ENCODE measurements around the gene PCNA. TPM values are rescaled to one million over a fixed set of nuclear protein-coding genes. Genes with fewer than 3 reads are reported as not detected.

PCNA gene
- polyA plus RNA-seq, 1 donor (not counting 4 experiments of a cell fraction or from before 2014, with no cell fraction given) = 130 TPM

DNA sequence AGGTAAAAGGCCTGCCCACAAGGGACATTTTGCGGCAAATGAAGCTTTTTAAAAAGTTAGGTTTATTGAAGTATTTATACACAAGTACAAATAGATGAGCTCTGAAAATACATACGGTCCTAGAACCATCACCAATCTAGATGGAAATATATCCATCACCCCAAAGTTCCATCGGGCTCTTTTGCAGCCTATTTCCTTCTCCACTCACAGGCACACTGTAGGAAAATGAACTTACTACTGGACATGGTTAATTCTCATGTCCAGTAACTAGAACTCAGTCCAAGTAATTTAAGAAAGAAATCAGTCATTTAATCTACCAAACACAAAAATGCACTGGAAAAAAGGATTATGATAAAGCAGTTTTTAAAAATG lies 6.2 kb downstream of the PCNA start:
- Histone ChIP-seq H3K79me2 (ENCODE audit: control insufficient read depth, insufficient read depth, low read length) (peaks cover 40% of the 10 kb centered on the region), H2AFZ (ENCODE audit: control insufficient read depth, low read length) (peak overlapping the region; percentile 96), H3K4me1 (ENCODE audit: control insufficient read depth, extremely low read depth, insufficient read depth, low read length) (peaks cover 10% of the 10 kb centered on the region), H3K9me3 (ENCODE audit: control insufficient read depth, low read depth, low read length) (no peaks in the 10 kb centered on the region), H3K4me3 (ENCODE audit: control insufficient read depth in 2 of 3, extremely low read depth in 1 of 3, insufficient read depth in 2 of 3, low read depth in 1 of 3, low read length in 3 of 3) (peak overlapping the region; percentile 87 to 95 (median 90)), H3K27ac (ENCODE audit: control insufficient read depth, insufficient read depth, low read length) (peak overlapping the region; percentile 98), H3K36me3 (ENCODE audit: control insufficient read depth in 2 of 2, extremely low read depth in 1 of 2, insufficient read depth in 2 of 2, low read length in 2 of 2) (peaks cover 15 to 20% of the 10 kb centered on the region in 2 experiments), H3K9me1 (ENCODE audit: control insufficient read depth, extremely low read depth, insufficient read depth, low read length) (no peaks in the 10 kb centered on the region), H3K27me3 (ENCODE audit: control insufficient read depth, extremely low read depth, insufficient read depth, low read length) (no peaks in the 10 kb centered on the region), H3K9ac (ENCODE audit: control insufficient read depth, extremely low read depth, insufficient read depth, low read length) (peak overlapping the region; percentile 96), H4K20me1 (ENCODE audit: control insufficient read depth, extremely low read depth, insufficient read depth, low read length) (no peaks in the 10 kb centered on the region), H3K4me2 (ENCODE audit: control insufficient read depth, extremely low read depth, insufficient read depth, low read depth, low read length) (peak overlapping the region; percentile 83)
- dilution Hi-C loops (cut with MboI; ENCODE audit: extremely low pct_ligation_motif_present, low sequenced_read_pairs) = no loop called here
- TF ChIP-seq, protein P1, sequence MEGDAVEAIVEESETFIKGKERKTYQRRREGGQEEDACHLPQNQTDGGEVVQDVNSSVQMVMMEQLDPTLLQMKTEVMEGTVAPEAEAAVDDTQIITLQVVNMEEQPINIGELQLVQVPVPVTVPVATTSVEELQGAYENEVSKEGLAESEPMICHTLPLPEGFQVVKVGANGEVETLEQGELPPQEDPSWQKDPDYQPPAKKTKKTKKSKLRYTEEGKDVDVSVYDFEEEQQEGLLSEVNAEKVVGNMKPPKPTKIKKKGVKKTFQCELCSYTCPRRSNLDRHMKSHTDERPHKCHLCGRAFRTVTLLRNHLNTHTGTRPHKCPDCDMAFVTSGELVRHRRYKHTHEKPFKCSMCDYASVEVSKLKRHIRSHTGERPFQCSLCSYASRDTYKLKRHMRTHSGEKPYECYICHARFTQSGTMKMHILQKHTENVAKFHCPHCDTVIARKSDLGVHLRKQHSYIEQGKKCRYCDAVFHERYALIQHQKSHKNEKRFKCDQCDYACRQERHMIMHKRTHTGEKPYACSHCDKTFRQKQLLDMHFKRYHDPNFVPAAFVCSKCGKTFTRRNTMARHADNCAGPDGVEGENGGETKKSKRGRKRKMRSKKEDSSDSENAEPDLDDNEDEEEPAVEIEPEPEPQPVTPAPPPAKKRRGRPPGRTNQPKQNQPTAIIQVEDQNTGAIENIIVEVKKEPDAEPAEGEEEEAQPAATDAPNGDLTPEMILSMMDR (optimal IDR thresholded peaks at IDR 0.05 in 1 of 3, IDR thresholded peaks at IDR 0.05 in 1 of 3, conservative IDR thresholded peaks at IDR 0.05 in 1 of 3; ENCODE audit: extremely low read depth in 1 of 3, insufficient read depth in 2 of 3, low read length in 3 of 3) = no peak
- TF ChIP-seq EZH2 (IDR thresholded peaks at IDR 0.05; ENCODE audit: low read length) = no peak
- DNase-seq (ENCODE audit: low read depth, low spot score) = no peak
- FAIRE-seq = no peak

DNA sequence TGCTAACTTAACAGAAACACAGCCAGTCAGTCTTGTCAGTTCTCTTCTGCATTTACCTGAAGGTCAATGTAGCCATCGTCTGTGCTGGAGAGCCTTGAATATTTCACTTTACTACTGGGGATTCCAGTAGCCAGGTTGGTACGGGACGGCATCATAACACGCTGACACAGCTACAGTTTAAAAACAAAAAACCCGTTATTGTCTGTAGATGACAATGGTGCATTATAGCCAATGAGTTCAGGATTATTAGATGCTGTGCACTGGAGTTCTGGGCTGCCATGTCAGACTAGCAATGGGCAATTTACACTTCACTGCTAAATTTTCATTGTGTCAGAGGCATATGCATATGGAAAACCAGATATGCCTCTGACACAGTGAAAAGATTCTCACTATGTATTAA lies 10.5 kb downstream of the PCNA start:
- Histone ChIP-seq H3K9ac (ENCODE audit: control insufficient read depth, extremely low read depth, insufficient read depth, low read length) (no peak overlapping the region), H3K9me1 (ENCODE audit: control insufficient read depth, extremely low read depth, insufficient read depth, low read length) (no peaks in the 10 kb centered on the region), H2AFZ (ENCODE audit: control insufficient read depth, low read length) (no peak overlapping the region), H3K9me3 (ENCODE audit: control insufficient read depth, low read depth, low read length) (no peaks in the 10 kb centered on the region), H3K36me3 (ENCODE audit: control insufficient read depth in 2 of 2, extremely low read depth in 1 of 2, insufficient read depth in 2 of 2, low read length in 2 of 2) (peaks cover 4 to 9% of the 10 kb centered on the region in 2 experiments), H3K4me1 (ENCODE audit: control insufficient read depth, extremely low read depth, insufficient read depth, low read length) (peaks cover 8% of the 10 kb centered on the region), H4K20me1 (ENCODE audit: control insufficient read depth, extremely low read depth, insufficient read depth, low read length) (no peaks in the 10 kb centered on the region), H3K27me3 (ENCODE audit: control insufficient read depth, extremely low read depth, insufficient read depth, low read length) (no peaks in the 10 kb centered on the region), H3K4me2 (ENCODE audit: control insufficient read depth, extremely low read depth, insufficient read depth, low read depth, low read length) (no peak overlapping the region), H3K27ac (ENCODE audit: control insufficient read depth, insufficient read depth, low read length) (no peak overlapping the region), H3K4me3 (ENCODE audit: control insufficient read depth in 2 of 3, extremely low read depth in 1 of 3, insufficient read depth in 2 of 3, low read depth in 1 of 3, low read length in 3 of 3) (no peak overlapping the region), H3K79me2 (ENCODE audit: control insufficient read depth, insufficient read depth, low read length) (peaks cover 12% of the 10 kb centered on the region)
- DNase-seq (ENCODE audit: low read depth, low spot score) (no peak), FAIRE-seq (no peak)
- dilution Hi-C loops (cut with MboI; ENCODE audit: extremely low pct_ligation_motif_present, low sequenced_read_pairs) = no loop called here
- no peak for TF ChIP-seq EZH2 (IDR thresholded peaks at IDR 0.05; ENCODE audit: low read length)
- TF ChIP-seq, protein P1 (optimal IDR thresholded peaks at IDR 0.05 in 1 of 3, IDR thresholded peaks at IDR 0.05 in 1 of 3, conservative IDR thresholded peaks at IDR 0.05 in 1 of 3; ENCODE audit: extremely low read depth in 1 of 3, insufficient read depth in 2 of 3, low read length in 3 of 3) = no peak

All from keratinocyte (primary cell).